HepG2 (cell line): ENCODE data around the gene ZDHHC19. TPM values are rescaled to one million over a fixed set of nuclear protein-coding genes. Genes with fewer than 3 reads are reported as not detected.

Source experiments
- ARID5B ChIP-seq: IDR thresholded peaks from 2 replicates; pipeline ENCODE4 v1.4.0; 2020; ENCODE audit warnings: mild to moderate bottlenecking, missing genetic modification reagents
- CEBPZ ChIP-seq: IDR thresholded peaks from 2 replicates; pipeline ENCODE4 v1.6.1; 2012; ENCODE audit warnings: low read length, improper control_type of control experiment
- IRF9 ChIP-seq: sonication (generic); formaldehyde crosslinking; IDR thresholded peaks from 2 replicates; pipeline ENCODE4 v1.8.0; 2022; ENCODE audit warnings: missing genetic modification reagents, mild to moderate bottlenecking, borderline replicate concordance
- RORA ChIP-seq: sonication (generic); formaldehyde crosslinking; IDR thresholded peaks from 2 replicates; pipeline ENCODE4 v1.5.0; 2020; ENCODE audit warnings: mild to moderate bottlenecking, missing genetic modification reagents, moderate library complexity
- ZNF20 ChIP-seq: sonication (generic); formaldehyde crosslinking; IDR thresholded peaks from 2 replicates; pipeline ENCODE4 v1.4.0; 2020; ENCODE audit warnings: mild to moderate bottlenecking, moderate library complexity, missing genetic modification reagents
- ZNF770 ChIP-seq: sonication (generic); formaldehyde crosslinking; IDR thresholded peaks from 2 replicates; pipeline ENCODE4 v1.5.0; 2020; ENCODE audit warnings: mild to moderate bottlenecking, missing genetic modification reagents
- ZSCAN12 ChIP-seq: sonication (generic); formaldehyde crosslinking; IDR thresholded peaks from 2 replicates; pipeline ENCODE4 v1.9.0; 2021; ENCODE audit warnings: mild to moderate bottlenecking, missing genetic modification reagents
- polyA plus RNA-seq, 8 experiments: library from polyadenylated mRNA; depleted of rRNA in 3 of 8; stranded (reverse) in 7 of 8; unstranded in 1 of 8; fragments of >200 nt; fragmentation: Illumina TruSeq in 4 of 8; extraction: Trizol in 4 of 8; gene quantifications; 2 replicates each; pipeline versions ENCODE4 v1.2.1 to v1.2.3, GENCODE V29; 2011 to 2016; ENCODE audit warnings: low read depth in 4 of 8, missing spikeins in 1 of 8, mixed read lengths in 1 of 8; ENCODE audit not compliant: insufficient read depth in 1 of 8
- total RNA-seq, 5 experiments: library from RNA; depleted of rRNA; stranded (reverse); fragments of >200 nt; fragmentation: Illumina TruSeq; extraction: Trizol; gene quantifications; 2 replicates each; pipeline ENCODE4 v1.2.3, GENCODE V29; 2016; ENCODE audit warnings: low read depth in 1 of 5
- TF ChIP-seq, protein P1 (sequence below): IDR thresholded peaks from 2 replicates; pipeline ENCODE4 v1.6.1; 2016; ENCODE audit warnings: mild to moderate bottlenecking
- TF ChIP-seq, protein P2 (sequence below): sonication (generic); formaldehyde crosslinking; IDR thresholded peaks from 2 replicates; pipeline ENCODE4 v1.9.0; 2022; ENCODE audit warnings: low read depth, missing genetic modification reagents
- TF ChIP-seq, protein P3 (sequence below): IDR thresholded peaks from 2 replicates; pipeline ENCODE4 v1.6.1; 2016; ENCODE audit warnings: missing genetic modification reagents, missing compliant biosample characterization

Gene ZDHHC19
- total and polyA plus RNA-seq, 2 of the 13 experiments (the other 11 are each of a cell fraction or from before 2014, with no cell fraction given): 0.22 to 0.53 TPM

DNA sequence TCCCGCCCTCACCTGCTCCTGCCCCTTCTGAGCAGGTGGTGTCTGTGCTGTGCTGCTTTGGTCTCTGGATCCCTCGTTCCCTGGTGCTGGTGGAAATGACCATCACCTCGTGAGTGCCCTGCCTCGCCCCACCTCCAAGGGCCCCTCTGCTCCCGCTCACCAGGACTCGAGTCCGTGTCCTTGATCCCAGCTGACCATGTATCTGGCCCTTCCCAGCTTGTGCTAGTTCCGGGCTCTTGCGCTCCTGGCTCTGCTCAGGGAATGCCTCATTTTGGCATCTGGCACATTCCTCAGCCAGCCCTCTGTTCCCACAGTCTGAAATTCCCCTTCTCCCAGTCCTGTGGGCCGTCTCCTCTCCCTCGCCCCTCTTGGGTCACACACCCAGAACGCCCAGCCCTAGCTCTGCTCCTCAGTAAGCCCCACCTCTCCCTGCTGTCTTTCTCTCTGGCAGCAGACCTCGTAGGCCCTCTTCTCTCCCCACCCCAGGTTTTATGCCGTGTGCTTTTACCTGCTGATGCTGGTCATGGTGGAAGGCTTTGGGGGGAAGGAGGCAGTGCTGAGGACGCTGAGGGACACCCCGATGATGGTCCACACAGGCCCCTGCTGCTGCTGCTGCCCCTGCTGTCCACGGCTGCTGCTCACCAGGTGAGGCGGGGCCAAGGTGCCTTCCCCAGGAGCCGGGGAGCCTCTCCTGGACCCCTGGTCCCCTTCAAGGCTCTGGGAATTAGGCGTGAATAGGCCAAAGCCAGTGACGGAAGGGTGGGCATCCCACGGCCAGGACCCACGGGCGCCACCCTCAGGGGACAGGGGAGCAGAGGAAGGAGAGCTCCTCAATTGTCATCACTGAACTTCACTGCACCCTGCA, 16.7 kb upstream of the ZDHHC19 start (continued):
- TF ChIP-seq ZNF770 (CRISPR knock-in tag): no peak
- TF ChIP-seq, protein P1, sequence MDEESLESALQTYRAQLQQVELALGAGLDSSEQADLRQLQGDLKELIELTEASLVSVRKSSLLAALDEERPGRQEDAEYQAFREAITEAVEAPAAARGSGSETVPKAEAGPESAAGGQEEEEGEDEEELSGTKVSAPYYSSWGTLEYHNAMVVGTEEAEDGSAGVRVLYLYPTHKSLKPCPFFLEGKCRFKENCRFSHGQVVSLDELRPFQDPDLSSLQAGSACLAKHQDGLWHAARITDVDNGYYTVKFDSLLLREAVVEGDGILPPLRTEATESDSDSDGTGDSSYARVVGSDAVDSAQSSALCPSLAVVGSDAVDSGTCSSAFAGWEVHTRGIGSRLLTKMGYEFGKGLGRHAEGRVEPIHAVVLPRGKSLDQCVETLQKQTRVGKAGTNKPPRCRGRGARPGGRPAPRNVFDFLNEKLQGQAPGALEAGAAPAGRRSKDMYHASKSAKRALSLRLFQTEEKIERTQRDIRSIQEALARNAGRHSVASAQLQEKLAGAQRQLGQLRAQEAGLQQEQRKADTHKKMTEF: peak; percentile 47; the same call in 1 of the 2 replicates
- no peak for TF ChIP-seq RORA (CRISPR knock-in tag)
- TF ChIP-seq ZNF20 (CRISPR knock-in tag): no peak
- TF ChIP-seq IRF9 (CRISPR knock-in tag): no peak
- peak; percentile 74 for TF ChIP-seq ARID5B (CRISPR knock-in tag)
- TF ChIP-seq, protein P2, sequence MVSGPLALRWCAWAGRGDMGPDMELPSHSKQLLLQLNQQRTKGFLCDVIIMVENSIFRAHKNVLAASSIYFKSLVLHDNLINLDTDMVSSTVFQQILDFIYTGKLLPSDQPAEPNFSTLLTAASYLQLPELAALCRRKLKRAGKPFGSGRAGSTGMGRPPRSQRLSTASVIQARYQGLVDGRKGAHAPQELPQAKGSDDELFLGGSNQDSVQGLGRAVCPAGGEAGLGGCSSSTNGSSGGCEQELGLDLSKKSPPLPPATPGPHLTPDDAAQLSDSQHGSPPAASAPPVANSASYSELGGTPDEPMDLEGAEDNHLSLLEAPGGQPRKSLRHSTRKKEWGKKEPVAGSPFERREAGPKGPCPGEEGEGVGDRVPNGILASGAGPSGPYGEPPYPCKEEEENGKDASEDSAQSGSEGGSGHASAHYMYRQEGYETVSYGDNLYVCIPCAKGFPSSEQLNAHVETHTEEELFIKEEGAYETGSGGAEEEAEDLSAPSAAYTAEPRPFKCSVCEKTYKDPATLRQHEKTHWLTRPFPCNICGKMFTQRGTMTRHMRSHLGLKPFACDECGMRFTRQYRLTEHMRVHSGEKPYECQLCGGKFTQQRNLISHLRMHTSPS: peak; percentile 28; the same call in 1 of the 2 replicates
- TF ChIP-seq, protein P3, sequence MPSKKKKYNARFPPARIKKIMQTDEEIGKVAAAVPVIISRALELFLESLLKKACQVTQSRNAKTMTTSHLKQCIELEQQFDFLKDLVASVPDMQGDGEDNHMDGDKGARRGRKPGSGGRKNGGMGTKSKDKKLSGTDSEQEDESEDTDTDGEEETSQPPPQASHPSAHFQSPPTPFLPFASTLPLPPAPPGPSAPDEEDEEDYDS (CRISPR knock-in tag): no peak
- TF ChIP-seq ZSCAN12 (CRISPR knock-in tag): no peak
- no peak for TF ChIP-seq CEBPZ
